Endothelial cell of umbilical vein (primary cell): ENCODE data around the gene SHROOM4. TPM values are rescaled to one million over a fixed set of nuclear protein-coding genes. Genes with fewer than 3 reads are reported as not detected.

Source experiments
- BruUV-seq: library from RNA; stranded (reverse); fragments of 400-500 nt; replicated peaks from 2 replicates; lab custom pipeline; 2021; lab: Mats Ljungman, UMichigan
- CTCF ChIA-PET: fragments of 300-600, 350-600 bp; sonication (Branson Sonifier 250); formaldehyde crosslinking; loops from one replicate; lab custom pipeline; 2021; ENCODE audit warnings: antibody characterized with exemption, inconsistent platforms; lab: Charles Lee
- POLR2A ChIA-PET: fragments of 300-600, 350-600 bp; sonication (Branson Sonifier 250); formaldehyde crosslinking; loops from one replicate; lab custom pipeline; 2021; ENCODE audit warnings: antibody characterized with exemption, inconsistent platforms; lab: Charles Lee
- DNase-seq: peaks from one replicate; pipeline ENCODE4 v3.0.0-alpha.2; 2011; ENCODE audit warnings: low read depth, low spot score
- FAIRE-seq: peaks from 2 replicates; lab custom pipeline; 2011; peaks lifted over from hg19 to GRCh38; lab: Jason Lieb, UNC
- H2AFZ ChIP-seq: 2 replicates; pipeline ENCODE4 v1.6.0; 2012; ENCODE audit warnings: low read depth, low read length, control low read depth, inconsistent platforms
- H3K27ac ChIP-seq: 2 replicates; pipeline ENCODE4 v1.5.1; 2011; ENCODE audit warnings: low read depth, mild to moderate bottlenecking, control low read depth, low read length, moderate library complexity; ENCODE audit not compliant: insufficient read depth
- H3K27me3 ChIP-seq, 2 experiments: 2 replicates each; pipeline versions ENCODE4 v1.6.0 to v1.6.1; 2011; ENCODE audit warnings: low read length in 2 of 2, mixed read lengths in 1 of 2; ENCODE audit not compliant: control insufficient read depth in 2 of 2, insufficient read depth in 2 of 2
- H3K36me3 ChIP-seq, 2 experiments: 2 replicates in 1 of 2; 3 replicates in 1 of 2; pipeline ENCODE4 v1.5.1; 2011; ENCODE audit warnings: low read length in 2 of 2, mild to moderate bottlenecking in 1 of 2, moderate library complexity in 1 of 2; ENCODE audit not compliant: control insufficient read depth in 2 of 2, insufficient read depth in 2 of 2; ENCODE audit errors: extremely low read depth in 1 of 2
- H3K4me1 ChIP-seq: 3 replicates; pipeline ENCODE4 v1.5.1; 2011; ENCODE audit warnings: mild to moderate bottlenecking, low read length; ENCODE audit not compliant: control insufficient read depth, insufficient read depth; ENCODE audit errors: extremely low read depth
- H3K4me2 ChIP-seq: 2 replicates; pipeline ENCODE4 v1.6.1; 2011; ENCODE audit warnings: low read length, control low read depth, mixed read lengths; ENCODE audit not compliant: insufficient read depth
- H3K4me3 ChIP-seq, 3 experiments: fragments of 200-600 bp in 1 of 3; sonication (generic), shearing (Covaris generic) in 1 of 3; replicated peaks in 1 of 3; 2 replicates each; pipeline ENCODE4 v1.5.1; 2011 to 2016; ENCODE audit warnings: control low read depth in 3 of 3, low read length in 3 of 3, mild to moderate bottlenecking in 2 of 3, inconsistent platforms in 1 of 3, low read depth in 1 of 3, moderate library complexity in 1 of 3; ENCODE audit not compliant: insufficient read depth in 1 of 3
- H3K79me2 ChIP-seq: 2 replicates; pipeline ENCODE4 v1.6.0; 2012; ENCODE audit warnings: low read length, inconsistent platforms; ENCODE audit not compliant: control insufficient read depth, insufficient read depth
- H3K9ac ChIP-seq: replicated peaks from 2 replicates; pipeline ENCODE3; 2011; ENCODE audit warnings: low read length, control low read depth; ENCODE audit not compliant: insufficient read depth; ENCODE audit errors: extremely low read depth
- H3K9me1 ChIP-seq: replicated peaks from 3 replicates; pipeline ENCODE4 v1.6.0; 2011; ENCODE audit warnings: mild to moderate bottlenecking, low read length; ENCODE audit not compliant: control insufficient read depth, insufficient read depth; ENCODE audit errors: extremely low read depth
- H3K9me3 ChIP-seq: replicated peaks from 2 replicates; pipeline ENCODE4 v1.5.1; 2012; ENCODE audit warnings: low read length, inconsistent platforms; ENCODE audit not compliant: control insufficient read depth, insufficient read depth
- H4K20me1 ChIP-seq: replicated peaks from 2 replicates; pipeline ENCODE3; 2011; ENCODE audit warnings: mild to moderate bottlenecking, low read length; ENCODE audit not compliant: control insufficient read depth, insufficient read depth; ENCODE audit errors: extremely low read depth
- CTCF ChIP-seq, 2 donors: IDR thresholded peaks; 1 replicate in 1 of 2; 2 replicates in 1 of 2; pipeline ENCODE4 v1.5.1; 2011; ENCODE audit warnings: low read length in 2 of 2, mild to moderate bottlenecking in 2 of 2, moderate library complexity in 2 of 2, control low read depth in 1 of 2, inconsistent platforms in 1 of 2, low read depth in 1 of 2; ENCODE audit not compliant: insufficient read depth in 1 of 2; ENCODE audit errors: extremely low read depth in 1 of 2
- FOS ChIP-seq: IDR thresholded peaks from 2 replicates; pipeline ENCODE4 v1.6.1; 2011; ENCODE audit warnings: mild to moderate bottlenecking, low read length, moderate library complexity, borderline replicate concordance; ENCODE audit not compliant: insufficient read depth
- GATA2 ChIP-seq: IDR thresholded peaks from 2 replicates; pipeline ENCODE4 v1.7.0; 2011; ENCODE audit warnings: low read depth, mild to moderate bottlenecking, moderate library complexity, mixed read lengths, low read length; ENCODE audit not compliant: insufficient read length, insufficient read depth
- JUN ChIP-seq: IDR thresholded peaks from 2 replicates; pipeline ENCODE4 v1.6.1; 2011; ENCODE audit warnings: borderline replicate concordance, low read depth; ENCODE audit not compliant: insufficient read length, insufficient read depth
- MAX ChIP-seq: IDR thresholded peaks from 2 replicates; pipeline ENCODE4 v1.6.1; 2011; ENCODE audit not compliant: insufficient read depth, insufficient read length
- MYC ChIP-seq: IDR thresholded peaks from one replicate; pipeline ENCODE4 v1.6.1; 2011; ENCODE audit warnings: mild to moderate bottlenecking, low read depth, low read length
- POLR2A ChIP-seq: IDR thresholded peaks from 2 replicates; pipeline ENCODE4 v1.6.1; 2012; ENCODE audit warnings: low read depth, mild to moderate bottlenecking, control low read depth, low read length
- POLR2AphosphoS5 ChIP-seq: IDR thresholded peaks from 2 replicates; pipeline ENCODE4 v1.6.1; 2012; ENCODE audit warnings: low read depth, mild to moderate bottlenecking, control low read depth, low read length, moderate library complexity; ENCODE audit not compliant: insufficient read depth
- dilution Hi-C: fragments of 300-500 bp; cut with MboI; formaldehyde crosslinking; loops from one replicate; pipeline ENCODE4 v1.15.0; 2019; ENCODE audit warnings: low sequenced_read_pairs; ENCODE audit not compliant: extremely low pct_ligation_motif_present
- intact Hi-C: fragments of 100-400 bp; cut with micrococcal nuclease; formaldehyde crosslinking; loops from one replicate; pipeline ENCODE4 v1.10.0; 2022
- polyA plus RNA-seq, 4 experiments: library from polyadenylated mRNA; depleted of rRNA in 3 of 4; stranded (reverse) in 3 of 4; unstranded in 1 of 4; fragments of >200 nt; gene quantifications; 2 replicates each; pipeline versions ENCODE4 v1.2.1 to v1.2.3, GENCODE V29; 2011 to 2012; ENCODE audit warnings: missing spikeins in 1 of 4
- total RNA-seq: library from RNA; stranded (reverse); gene quantifications from 2 replicates; pipeline ENCODE4 v1.2.3, GENCODE V29; 2021

Gene SHROOM4
- total and polyA plus RNA-seq, 2 donors (not counting 3 experiments of a cell fraction or from before 2014, with no cell fraction given), result 29.7 to 57.5 TPM

DNA sequence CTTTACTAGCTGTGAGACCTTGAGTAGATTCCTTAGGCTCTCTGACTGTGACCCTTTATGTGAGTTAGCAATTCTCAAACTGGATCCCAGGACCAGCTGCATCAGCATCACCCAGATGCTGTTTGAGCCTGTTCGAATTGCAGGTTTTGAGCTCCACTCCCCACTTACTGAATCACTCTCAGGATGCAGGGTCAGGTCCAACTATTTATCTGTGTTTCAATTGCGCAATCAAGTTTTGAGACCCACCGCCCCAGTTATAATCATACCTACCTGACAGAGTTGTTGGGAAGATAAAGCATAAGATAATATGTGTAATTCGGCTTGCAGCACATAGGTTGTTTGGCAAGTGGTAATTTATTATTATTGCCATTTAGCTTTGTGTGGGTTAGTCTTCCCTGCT, 187.6 kb downstream of the SHROOM4 start:
- FAIRE-seq, result no peak
- H3K4me2 ChIP-seq, result no peak overlapping the region
- dilution Hi-C loops, result no loop called here

More for the DNA sequence above, 187.6 kb downstream of the SHROOM4 start:
- Histone ChIP-seq H2AFZ (no peak overlapping the region), H3K36me3 (peaks cover 2 to 7% of the 10 kb centered on the region in 2 experiments), H3K27ac (no peak overlapping the region), H3K4me3 (no peak overlapping the region), H3K9ac (no peak overlapping the region), H4K20me1 (no peaks in the 10 kb centered on the region), H3K9me3 (no peaks in the 10 kb centered on the region), H3K27me3 (no peaks in the 10 kb centered on the region), H3K9me1 (no peaks in the 10 kb centered on the region), H3K79me2 (peaks cover 29% of the 10 kb centered on the region), H3K4me1 (peaks cover 33% of the 10 kb centered on the region)
- ChIA-PET POLR2A (interaction anchor here (1.4 kb wide), 1 partner anchor 20 kb away, joined by 4 read pairs; no protein-coding TSS in a partner anchor), CTCF (interaction anchor here (1.0 to 1.9 kb wide), 2 partner anchors 17 to 55 kb away, joined by 3 to 9 read pairs; no protein-coding TSS in a partner anchor)
- no TSS peak for BruUV-seq
- intact Hi-C loops, result loop anchor here (2.0 kb wide), 1 partner anchor 16 kb away; no protein-coding TSS in a partner anchor
- DNase-seq, result no peak
- TF ChIP-seq POLR2AphosphoS5 (no peak), MAX (no peak), MYC (no peak), FOS (no peak), GATA2 (no peak), POLR2A (no peak), CTCF (IDR thresholded peaks at IDR 0.05; ENCODE audit: extremely low read depth in 1 of 2, insufficient read depth in 1 of 2, low read depth in 1 of 2, low read length in 2 of 2) (no peak), JUN (no peak)
